ENCODE results near the gene MAN1A1.
"Not testable (repeated sequence)": the region's sequence is repeated elsewhere in the genome, so short reads cannot be mapped to it uniquely, and the experiment has no call there.

MAN1A1 gene

GRCh38 chr6:119163006-119163405 is 186.6 kb downstream of the MAN1A1 start:
- no peak for DNase-seq

GRCh38 chr6:119162134-119162775 is 187.3 kb downstream of the MAN1A1 start:
- no peak for DNase-seq

DNA sequence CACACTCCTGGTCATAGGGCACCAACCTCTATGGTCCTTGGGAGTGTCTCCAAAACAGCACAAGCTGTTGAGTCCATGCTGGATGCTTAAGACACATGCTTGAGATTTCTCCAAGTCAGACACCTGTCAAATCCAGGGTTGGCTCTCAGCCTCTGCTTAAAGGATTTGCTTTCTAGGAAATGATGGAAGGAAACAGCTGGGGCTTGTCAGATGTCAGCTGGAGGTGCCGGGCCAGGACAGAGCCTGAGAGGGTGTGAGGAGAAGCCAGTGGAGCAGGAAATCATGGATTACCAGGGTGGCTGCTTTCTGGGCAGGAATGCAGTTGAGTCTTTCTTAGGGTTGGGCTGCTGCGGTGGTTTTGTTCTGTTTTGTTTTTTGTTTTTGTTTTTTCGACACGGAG is 188.1 kb downstream of the MAN1A1 start:
- no peak for DNase-seq

GRCh38 chr6:119160911-119161310 is 188.7 kb downstream of the MAN1A1 start:
- DNase-seq: no peak

DNA sequence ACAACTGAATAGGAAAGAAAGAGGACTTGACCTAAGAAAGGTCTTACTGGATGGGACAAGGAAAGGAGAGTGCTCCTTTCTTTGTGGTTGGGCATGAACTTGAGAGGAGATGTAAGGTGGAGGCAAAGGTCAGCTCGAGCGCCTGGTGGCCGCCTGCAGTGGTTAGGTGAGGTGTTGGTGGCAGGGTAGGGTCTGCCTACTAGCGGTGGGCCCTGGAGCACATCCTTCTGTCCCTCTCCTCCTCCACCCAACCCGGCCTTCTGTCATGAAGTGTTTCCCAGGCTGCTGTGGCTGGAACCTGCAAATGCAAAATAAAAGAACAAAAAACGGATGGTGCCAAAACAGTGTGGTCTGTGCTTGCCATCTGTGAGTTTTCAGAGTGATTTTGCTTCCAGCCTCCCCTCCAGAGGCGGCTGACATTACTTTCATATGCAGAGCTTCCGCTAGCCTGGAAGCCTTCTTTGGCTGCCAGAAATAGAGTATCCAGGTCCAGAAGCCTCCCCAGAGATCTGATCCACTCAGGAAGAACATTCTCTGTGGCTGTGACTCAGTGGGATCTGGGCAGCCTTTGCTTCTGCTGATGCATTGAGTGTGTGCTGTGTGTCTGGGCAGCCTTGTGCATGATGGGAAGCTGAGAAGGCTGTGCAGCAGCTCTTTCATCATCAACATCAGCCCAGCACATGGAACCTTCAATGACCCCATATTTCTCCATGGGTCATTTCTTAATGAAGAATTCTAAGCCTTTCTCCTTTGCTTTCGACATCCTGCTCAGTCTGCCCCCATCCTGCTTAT is 191.3 kb downstream of the MAN1A1 start:
- no peak for DNase-seq

GRCh38 chr6:119157506-119157815 is 192.1 kb downstream of the MAN1A1 start:
- no peak for DNase-seq

GRCh38 chr6:119156757-119157505 is 192.6 kb downstream of the MAN1A1 start:
- no peak for DNase-seq

GRCh38 chr6:119156082-119156481 is 193.5 kb downstream of the MAN1A1 start:
- not testable (repeated sequence) for DNase-seq

DNA sequence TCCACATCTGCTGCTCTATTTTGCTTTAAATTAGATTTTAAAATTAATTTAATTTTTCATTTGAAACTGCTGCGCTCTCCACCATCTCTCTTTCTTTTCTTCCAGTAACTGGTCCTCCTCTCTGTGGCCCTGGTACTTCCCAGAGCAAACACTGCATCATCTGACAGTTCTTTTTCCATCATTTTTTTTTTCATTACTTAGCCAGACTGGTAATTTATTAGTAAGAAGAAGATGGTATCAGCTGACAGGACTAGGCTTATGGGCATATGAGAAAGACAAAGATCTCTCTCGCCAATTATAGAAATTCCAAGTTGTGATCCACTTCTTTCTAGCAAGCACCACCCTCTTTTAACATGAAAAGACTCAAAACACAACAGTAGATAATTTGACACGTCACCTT is 197.4 kb downstream of the MAN1A1 start:
- DNase-seq: no peak

GRCh38 chr6:119148825-119149525 is 200.6 kb downstream of the MAN1A1 start:
- DNase-seq: no peak

DNA sequence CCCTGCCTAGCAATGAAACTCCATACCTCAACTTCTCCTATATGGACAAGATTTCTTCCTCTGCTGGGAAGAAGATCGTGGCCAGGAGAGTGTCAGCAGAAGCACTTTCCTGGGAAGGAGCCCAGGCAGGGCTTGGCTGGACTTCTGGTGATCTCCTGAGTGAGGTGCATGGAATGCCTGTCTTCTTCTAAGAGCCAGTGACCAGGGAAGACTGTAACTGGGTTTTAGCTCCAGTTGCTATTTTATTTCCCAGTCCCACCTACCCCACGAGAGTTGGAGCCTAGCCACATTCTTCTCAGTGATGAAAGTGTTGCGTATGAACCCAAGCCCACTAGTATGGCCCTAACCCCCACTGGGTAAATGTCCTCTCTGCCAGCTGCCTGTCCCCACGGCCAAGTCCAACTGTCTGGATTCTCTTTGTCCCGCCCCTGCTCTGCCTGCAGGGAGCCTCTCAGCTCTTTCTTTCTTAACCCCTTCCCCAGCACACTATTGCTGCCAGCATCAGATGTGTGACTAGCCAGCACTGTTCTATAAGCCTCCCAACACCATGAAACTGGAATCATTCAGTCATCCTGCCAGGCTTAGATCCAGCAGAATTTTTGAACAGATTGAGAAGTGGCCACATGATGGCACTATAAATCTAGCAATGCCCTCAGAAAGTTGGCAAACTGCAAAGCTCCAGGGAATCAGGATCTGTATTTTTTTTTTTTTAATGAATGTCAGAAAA is 201.3 kb downstream of the MAN1A1 start:
- no peak for DNase-seq

DNA sequence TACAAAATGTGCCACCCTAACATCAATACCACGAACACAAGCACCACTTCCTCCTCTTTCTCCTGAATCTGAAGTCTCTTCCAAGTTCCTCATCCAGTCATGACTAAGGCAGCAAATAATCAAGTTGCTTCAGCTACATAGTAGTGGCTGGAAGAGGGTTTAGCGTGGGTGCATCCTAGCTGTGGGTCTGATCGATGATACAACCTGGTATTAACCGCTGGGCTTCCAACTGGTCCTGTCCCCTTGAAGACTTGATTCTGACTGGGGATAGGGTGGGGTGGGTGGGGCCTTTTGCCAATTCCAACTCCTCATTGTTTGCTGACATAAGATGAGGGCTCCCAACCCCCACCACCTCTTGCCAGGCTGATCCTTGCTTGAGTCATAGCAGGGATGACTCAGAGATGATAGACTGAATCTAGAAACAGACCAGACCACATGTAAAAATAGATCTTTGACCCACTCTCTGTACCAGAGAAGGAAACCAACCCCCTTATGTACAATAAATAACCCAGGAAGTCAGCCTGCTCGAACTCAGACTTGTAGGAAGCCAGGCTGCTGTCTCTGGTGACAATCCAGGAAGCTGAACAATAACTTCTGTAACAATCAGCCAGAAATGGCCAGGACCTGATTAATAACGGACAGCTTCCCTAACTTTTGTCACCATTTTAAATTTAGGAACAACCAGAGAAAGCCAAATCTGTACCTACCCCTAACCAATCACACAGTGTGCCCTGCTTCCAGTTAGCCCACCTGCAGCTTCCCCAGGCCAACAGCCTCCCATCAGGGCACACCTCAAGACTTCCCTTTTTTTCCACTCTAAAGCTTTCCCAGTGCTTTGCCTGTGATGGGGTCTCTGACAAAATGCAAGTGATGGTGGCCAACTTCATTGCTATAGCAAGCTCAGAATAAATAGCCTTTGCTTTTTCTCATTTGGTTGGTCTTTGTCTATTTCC is 202.2 kb downstream of the MAN1A1 start:
- peak; percentile 90 for DNase-seq

- no peak for DNase-seq
These were observed 204.4 kb downstream of the MAN1A1 start for GRCh38 chr6:119145111-119145510.

- DNase-seq: no peak
These were observed 206.9 kb downstream of the MAN1A1 start for GRCh38 chr6:119142637-119143036.

DNA sequence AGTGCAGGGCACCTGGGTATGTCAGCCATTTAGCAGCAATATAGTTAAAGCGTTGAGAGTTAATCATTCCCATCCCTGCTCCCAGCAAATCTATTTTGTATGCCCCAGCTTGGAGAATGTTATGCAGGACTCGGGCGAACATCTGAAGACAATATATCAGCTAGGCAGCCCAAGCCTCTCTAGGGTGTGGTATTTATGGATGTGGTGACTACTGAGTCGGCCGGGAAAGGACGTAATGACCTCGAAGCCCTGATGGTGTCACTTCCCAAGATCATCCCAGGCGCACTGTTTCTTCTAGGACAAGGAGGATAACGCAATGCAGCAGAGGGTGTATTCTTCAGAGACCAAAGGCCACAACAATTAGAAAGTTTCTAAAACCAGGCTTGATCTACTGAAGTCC is 207.5 kb downstream of the MAN1A1 start:
- DNase-seq: no peak

DNA sequence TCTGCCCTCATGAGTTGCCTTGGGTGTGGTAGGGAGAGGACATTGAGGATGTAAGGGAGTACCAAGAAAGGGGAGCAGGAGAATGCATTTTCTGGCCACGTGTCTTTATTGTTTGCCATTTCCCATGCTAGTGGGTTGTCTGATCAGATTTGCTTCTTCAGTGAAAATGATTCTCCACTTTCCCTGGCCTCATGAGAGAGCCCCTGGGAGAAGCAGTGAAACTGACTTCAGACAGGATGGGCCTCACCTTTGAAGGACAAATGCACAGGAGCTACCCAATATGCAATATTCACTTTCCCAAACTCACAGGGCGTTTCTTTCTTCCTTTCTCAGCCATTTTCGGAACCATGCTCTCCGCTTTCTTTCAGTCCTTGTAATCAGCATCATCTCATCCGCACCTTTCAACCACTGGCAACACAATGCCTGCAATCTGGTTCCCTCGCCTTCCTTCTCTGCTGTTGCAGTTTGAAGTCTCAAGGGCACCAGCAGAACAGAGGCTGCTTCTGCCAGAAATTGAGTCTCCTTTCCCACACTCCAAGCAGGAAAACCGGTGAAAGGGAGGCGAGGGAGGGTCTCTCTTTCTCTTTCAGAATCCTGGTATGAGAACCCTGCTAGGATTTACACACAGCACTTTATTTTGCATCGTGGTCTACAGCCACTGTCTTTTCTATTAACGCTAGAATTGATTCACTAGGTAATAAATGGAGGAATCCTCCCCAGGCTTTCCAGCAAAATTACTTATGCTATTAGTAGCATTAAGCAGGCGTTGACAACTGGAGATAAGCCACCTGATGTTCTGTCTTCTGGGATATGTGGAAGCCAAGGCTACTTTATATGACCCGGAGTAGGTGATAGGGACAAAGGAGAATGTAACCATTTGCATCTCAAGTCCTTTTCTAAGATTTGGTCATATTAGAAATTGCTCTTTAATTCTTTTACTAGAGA is 209.1 kb downstream of the MAN1A1 start:
- no peak for DNase-seq

DNA sequence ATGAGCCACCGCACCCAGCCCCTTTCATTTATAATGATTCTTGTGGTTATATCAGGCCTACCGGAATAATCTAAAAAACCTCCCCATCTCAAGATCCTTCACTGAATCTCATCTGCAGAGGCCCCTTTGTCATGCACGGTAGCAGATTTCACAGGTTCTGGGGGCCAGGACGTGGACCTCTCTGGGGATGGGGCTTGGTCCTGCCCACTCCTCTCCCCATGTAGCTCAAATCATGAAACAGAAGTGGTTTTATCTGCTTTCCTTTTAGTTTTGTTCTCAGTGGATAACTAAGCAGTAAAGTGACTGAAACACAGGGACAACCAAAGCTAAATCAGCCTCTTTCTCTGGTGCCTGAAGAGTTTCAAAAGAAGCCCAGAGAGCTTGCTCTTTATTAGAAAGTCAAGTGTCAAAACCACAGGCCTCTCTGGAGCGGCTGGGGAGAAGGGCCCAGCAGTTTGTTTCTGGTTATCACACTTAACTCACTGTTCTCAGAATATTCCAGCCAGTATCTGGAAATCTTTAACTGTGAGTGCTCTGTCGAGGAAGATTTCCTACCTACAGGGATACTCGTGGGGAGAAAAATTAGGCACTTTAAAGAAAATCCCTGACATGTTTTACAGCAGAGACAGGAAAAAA is 210.5 kb downstream of the MAN1A1 start:
- DNase-seq: no peak

- no peak for DNase-seq
These were observed 212.1 kb downstream of the MAN1A1 start for GRCh38 chr6:119137194-119138072.

- DNase-seq: no peak
These were observed 214.8 kb downstream of the MAN1A1 start for GRCh38 chr6:119134752-119135151.
